HG03135 (cell line): ENCODE data around the gene DLG4.
"Not testable (repeated sequence)": the region's sequence is repeated elsewhere in the genome, so short reads cannot be mapped to it uniquely, and the experiment has no call there.

ENCODE experiments used
- ATAC-seq: cut with Tn5 transposase; IDR thresholded peaks from one replicate; pipeline ENCODE4 v1.9.1; 2021; ENCODE audit warnings: mild to moderate bottlenecking, moderate library complexity; ENCODE audit not compliant: unreplicated experiment

Gene DLG4

GRCh38 chr17:7249830-7250229 lies 30.2 kb upstream of the DLG4 start:
- no peak for ATAC-seq

GRCh38 chr17:7249214-7249613 lies 29.6 kb upstream of the DLG4 start:
- ATAC-seq, result no peak

DNA sequence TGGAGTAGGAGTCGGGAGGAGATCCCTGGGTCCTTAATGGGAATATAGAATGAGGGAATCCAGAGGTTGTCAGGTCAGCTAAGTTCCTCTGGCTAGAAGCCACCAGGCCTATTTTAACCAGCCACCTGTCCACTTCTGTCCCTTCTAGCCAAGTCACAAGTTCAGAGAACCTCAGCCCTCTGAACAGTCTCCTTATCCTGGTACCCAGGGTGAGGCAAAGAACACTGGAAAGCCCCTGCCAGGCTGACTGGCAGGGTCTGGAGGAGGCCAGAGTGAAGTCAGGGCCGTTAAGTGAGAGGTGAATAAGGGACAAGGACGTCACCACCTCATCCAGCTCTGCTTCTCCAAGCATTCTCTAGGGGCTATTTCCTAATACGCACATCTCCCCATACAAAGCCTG lies 29.2 kb upstream of the DLG4 start:
- ATAC-seq, result no peak

- ATAC-seq, result no peak
These were observed 27.1 kb upstream of the DLG4 start for GRCh38 chr17:7246779-7247178.

GRCh38 chr17:7243838-7244237 lies 24.2 kb upstream of the DLG4 start:
- not testable (repeated sequence) for ATAC-seq

GRCh38 chr17:7243453-7243729 lies 23.8 kb upstream of the DLG4 start:
- no peak for ATAC-seq

DNA sequence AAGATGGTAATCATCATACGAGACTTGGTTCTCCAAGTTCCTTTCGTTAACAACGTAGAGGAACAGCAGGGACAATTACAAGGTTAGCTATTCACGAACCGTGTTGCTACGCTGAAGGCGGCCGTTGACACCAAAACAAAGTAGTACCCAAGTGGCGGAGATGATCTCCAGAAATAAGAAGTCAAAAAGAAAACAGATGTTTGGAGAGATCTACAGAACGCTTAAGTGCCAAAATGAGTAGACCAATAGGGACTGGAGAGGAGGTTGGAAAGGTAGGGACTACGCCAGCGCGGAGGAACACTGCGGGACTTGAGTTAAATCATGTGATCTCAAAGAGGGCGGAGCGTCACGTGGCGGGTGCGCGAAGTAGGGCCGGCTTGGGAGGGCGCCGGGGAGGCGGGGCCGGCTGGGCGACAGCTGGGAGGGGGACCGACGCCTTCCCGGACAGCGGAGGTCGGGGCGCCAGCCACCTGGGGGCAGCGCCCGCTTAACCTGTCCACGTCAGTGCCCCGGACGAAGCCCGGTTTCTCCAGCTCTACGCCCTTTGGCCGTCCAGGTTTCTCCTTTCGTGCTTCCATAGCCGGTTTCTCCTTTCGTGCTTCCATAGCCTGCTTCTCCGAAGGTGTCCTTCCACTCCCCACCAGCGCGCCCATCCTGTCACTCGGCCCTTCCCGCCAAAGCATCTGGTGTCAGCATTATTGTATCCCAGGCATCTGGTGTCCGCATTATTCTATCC lies 23.2 kb upstream of the DLG4 start:
- peak; percentile 45 for ATAC-seq

GRCh38 chr17:7241783-7242716 lies 22.4 kb upstream of the DLG4 start, which contains the start of gene GABARAP:
TSS of gene GABARAP (minus strand) at chr17:7242449. CDS start at chr17:7242330, 119 bp downstream.
- peak; percentile 26 for ATAC-seq

- no peak for ATAC-seq
These were observed 21.6 kb upstream of the DLG4 start for GRCh38 chr17:7241090-7241733.

GRCh38 chr17:7240375-7240774 lies 20.7 kb upstream of the DLG4 start:
- ATAC-seq, result no peak

DNA sequence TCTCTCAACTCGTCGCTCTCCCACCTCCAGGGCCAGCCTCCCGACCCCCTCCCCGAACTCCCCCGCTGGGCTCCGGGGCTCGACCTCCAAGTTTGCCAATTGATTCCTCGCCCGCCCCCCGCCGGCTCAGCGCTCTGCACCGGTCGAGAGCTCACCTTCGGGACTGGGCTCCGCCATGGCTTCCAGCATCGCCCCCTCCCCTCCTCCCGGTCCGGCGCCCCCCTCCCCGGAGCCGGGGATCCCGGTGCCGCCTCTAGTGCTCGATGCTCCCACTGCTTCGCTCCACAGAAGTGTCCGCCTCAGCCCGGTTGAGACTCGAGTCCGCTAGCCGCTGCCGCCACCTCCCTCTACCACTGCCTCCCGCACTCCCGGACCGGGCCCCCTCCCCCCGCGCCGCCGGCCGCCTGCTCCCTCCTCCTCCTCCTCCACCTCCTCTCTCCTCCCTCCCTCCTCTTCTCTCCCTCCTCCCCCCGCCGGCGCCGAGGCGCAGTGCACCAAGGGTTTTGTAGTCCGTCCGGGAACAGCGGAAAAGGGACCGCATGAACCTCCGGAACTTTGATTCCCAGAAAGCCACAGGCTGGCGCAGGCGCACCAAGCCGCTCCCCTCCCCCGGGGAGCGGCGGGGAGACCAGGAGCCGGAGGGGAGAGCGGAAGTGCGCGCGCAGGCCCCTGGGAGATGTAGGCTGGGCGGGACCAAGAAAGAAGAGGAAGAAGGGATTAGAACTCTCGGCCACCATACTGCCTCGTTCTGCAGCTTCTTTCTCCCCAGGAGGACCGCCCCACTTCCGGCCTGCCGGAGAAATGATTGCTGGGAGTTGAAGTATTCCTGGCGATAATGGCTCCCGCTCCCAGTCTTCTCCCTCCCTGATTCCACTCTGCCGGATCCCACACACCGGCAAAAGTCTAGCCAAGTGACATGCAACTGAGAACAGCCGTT lies 19.7 kb upstream of the DLG4 start, which contains the start of gene PHF23:
Gene PHF23 (minus strand): TSS at position 367 of the 937 bp plus-strand sequence. CDS start 178 bp downstream, at position 189.
- peak; percentile 44 for ATAC-seq

DNA sequence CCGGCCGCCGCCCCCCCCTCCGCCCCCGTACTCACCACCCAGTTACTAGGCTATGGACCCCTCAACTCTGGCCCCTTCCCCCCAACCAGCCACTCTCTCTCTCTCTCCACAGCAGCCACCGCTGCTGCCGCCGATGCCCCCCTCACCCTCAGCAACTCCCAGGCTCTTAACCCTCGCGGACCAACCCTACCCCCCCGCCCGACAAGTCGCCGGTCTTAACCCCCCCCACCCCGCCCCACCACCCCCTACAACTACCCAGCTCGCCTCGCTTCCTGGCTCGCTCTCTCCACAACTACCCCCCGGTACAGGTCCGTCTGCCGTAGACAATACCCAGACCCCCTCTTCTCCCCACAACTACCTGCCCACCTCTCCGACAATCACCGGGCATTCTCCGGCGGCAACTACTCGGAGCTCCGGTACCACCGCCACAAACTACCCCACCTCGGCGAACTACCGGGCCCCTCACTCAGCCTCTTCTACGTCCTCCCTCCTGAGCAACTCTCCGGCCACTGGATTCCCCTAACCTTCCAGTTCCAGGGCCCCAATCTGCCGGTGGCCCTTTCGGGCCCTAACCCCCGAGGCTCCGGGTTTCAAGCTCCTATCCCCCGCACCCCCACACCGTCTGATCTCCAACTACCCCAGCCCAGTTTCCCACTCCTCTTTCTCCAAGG lies 18.9 kb upstream of the DLG4 start:
- no peak for ATAC-seq

GRCh38 chr17:7237761-7238419 lies 18.3 kb upstream of the DLG4 start:
- ATAC-seq, result no peak

DNA sequence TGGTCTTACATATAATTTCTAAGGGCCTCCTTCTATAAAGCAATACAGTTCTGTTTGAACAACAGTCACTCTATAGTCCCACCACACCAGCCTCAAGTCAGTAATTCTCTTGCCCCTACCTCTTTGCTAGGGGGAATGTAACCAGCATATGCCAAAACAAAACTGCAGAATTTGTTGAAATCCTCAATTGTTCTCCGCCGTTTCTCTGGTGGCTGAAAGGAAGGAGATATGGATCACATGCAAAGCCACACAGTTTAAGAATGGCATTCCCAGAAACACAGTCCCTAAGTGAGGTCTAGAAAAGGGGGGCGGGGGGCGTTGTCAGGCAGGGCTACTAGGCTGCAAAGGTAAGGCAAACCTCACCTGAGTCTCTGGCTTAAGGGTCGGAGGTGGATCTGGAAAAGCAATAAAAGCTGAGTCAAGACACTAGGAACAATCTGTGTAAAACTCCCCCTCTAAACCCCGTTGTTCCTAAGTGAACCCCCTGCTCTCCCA lies 17.7 kb upstream of the DLG4 start:
- ATAC-seq, result no peak

DNA sequence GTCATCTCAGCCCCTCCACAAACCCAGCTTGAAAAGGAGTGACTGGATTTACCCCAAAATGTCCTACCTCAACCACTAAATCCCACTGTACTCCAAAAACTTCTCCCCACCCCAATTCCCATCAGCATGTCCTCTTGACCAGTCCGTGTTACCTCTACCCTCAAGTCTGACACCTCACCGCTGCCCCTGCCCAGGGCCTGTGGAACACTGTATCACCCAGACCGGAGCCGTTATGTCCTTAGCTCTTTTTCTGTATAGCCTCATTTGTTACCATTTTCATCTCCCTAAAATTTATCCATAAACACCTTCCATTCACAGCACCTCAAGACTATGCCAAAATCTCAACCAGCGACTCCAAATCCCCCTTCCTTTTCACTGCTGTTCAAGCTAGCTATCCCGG lies 17.2 kb upstream of the DLG4 start:
- no peak for ATAC-seq

GRCh38 chr17:7235693-7236665 lies 16.3 kb upstream of the DLG4 start:
- no peak for ATAC-seq

DNA sequence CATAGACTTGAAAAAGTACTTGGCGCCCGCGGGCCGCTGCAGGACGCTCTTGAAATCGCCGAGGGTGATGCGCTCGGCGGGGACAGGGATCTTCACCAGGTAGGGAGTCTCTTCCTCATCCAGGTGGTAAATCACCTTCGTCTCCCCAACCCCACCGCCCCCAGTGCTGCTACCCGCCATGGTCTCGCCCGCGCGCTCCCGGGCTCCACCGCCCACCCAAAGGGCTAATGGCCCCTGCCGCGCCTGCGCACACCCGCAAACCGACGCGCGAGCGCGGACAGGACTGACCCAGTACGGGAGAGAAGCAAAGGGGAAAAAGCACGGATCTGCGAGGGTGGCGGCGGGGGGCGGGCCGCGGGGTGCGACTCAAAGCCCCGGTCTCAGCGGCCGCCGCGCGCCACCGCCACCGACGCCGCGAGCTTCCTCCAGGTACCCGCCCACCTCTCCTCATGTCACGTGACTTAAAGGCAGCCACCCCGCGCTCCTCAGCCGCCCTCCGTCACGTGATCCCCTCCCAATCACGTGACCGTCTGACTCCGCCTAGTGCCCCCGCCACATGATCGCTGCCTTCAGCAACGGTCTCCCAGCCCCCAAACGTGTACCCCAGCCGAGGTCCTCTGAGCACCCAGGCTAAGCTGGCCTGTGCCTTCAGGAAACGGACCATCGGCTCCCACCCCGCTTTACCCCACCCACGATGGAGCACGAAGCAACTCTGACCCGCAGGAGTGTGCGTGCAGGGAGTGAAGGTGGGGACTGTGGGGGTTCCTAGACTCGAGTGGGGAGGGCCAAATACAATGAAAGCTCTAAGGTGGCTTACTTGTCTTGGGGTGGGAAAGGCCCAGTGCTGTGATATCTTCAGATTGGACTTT lies 14.7 kb upstream of the DLG4 start, which contains the start of gene DVL2:
Gene DVL2 (minus strand): TSS at position 435 of the 869 bp plus-strand sequence. CDS start 255 bp downstream, at position 180.
- ATAC-seq, result peak; percentile 48
